Measurements from ENCODE around the gene TRIP13.

The TRIP13 gene

DNA sequence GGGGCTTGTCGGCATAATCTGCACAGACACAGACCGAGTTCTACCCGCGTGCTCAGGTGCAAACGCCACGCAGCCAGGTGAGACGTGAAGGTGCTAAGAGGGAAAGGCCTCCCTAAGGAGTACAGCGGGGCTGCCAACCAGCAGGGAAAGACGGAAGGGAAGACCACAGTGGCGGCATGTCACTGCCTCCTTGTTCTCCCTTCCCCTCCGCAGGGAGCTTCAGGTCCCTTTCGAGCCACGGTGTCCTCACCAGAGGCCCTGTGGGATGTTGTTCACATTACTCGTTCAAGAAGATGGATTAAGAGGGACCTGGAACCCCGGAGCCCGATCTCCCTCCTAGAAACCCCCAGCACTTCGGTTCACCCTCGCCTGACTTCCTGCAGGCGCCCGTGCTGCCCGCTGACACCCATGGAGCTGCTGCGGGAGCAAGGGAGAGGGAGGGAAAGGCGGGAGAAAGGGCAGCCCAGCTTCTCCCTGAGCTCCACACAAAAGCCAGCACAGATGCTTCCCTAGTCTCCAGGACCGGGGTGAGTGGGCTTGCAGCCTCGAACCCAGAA lies 769 bp upstream of the TRIP13 start:
- TF ChIP-seq SPI1 (IDR thresholded peaks at IDR 0.05; ENCODE audit: low read depth, low read length) (no peak), POLR2A (IDR thresholded peaks at IDR 0.05; ENCODE audit: low read depth, low read length) (no peak), PAX5 (IDR thresholded peaks at IDR 0.05; ENCODE audit: insufficient read depth, low read length, severe bottlenecking) (no peak), POLR2AphosphoS5 (IDR thresholded peaks at IDR 0.05; ENCODE audit: low read depth, low read length) (no peak), TAF1 (IDR thresholded peaks at IDR 0.05; ENCODE audit: low read depth, low read length) (no peak), POU2F2 (IDR thresholded peaks at IDR 0.05; ENCODE audit: low read depth, low read length) (no peak)
- DNase-seq (ENCODE audit: insufficient read length, low spot score): peak; percentile 52
- FAIRE-seq: no peak

DNA sequence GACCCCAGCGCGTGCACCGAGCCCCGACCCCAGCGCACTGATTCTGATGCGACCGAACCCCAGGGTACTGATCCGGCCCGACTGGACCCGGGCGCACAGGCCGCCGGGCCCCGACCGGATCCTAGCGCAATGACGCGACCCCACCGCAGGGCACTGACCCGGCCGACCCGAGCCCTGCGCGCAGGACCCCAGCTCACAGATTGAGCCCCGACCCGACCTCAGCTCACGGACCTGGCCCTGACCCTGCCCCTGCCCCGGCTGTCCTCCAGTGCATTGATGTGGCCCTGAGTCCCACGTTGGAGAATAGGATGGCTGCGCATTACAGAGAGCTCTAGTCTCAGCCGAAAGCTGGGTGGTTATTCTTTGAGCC lies 438 bp downstream of the TRIP13 start:
- no peak for FAIRE-seq
- DNase-seq (ENCODE audit: insufficient read length, low spot score): no peak
- TF ChIP-seq PAX5 (IDR thresholded peaks at IDR 0.05; ENCODE audit: insufficient read depth, low read length, severe bottlenecking) (no peak), POLR2AphosphoS5 (IDR thresholded peaks at IDR 0.05; ENCODE audit: low read depth, low read length) (no peak), POLR2A (IDR thresholded peaks at IDR 0.05; ENCODE audit: low read depth, low read length) (no peak), TAF1 (IDR thresholded peaks at IDR 0.05; ENCODE audit: low read depth, low read length) (no peak), SPI1 (IDR thresholded peaks at IDR 0.05; ENCODE audit: low read depth, low read length) (no peak), POU2F2 (IDR thresholded peaks at IDR 0.05; ENCODE audit: low read depth, low read length) (no peak)

DNA sequence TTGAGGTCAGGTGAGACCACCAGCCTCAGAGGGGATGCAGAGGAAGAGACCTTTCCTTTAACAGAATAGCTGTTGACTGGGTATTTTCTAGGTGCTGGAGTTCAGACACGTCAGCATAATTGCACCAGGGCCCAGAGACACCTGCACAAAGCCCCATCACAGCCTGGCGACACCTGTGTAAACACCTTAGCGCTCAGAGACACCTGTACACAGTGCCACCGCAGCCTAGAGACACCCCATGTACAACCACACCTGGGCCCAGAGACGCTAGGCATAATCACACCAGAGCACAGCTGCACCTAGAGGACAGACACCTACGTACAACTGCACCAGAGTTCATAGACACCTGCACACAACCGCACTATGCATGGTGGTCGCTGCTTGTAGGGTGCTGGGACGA lies 1.0 kb downstream of the TRIP13 start:
- DNase-seq (ENCODE audit: insufficient read length, low spot score) (no peak), FAIRE-seq (no peak)
- no peak for TF ChIP-seq POLR2A (IDR thresholded peaks at IDR 0.05; ENCODE audit: low read depth, low read length)
- no peak for TF ChIP-seq TAF1 (IDR thresholded peaks at IDR 0.05; ENCODE audit: low read depth, low read length)
- no peak for TF ChIP-seq PAX5 (IDR thresholded peaks at IDR 0.05; ENCODE audit: insufficient read depth, low read length, severe bottlenecking)
- no peak for TF ChIP-seq POU2F2 (IDR thresholded peaks at IDR 0.05; ENCODE audit: low read depth, low read length)
- TF ChIP-seq POLR2AphosphoS5 (IDR thresholded peaks at IDR 0.05; ENCODE audit: low read depth, low read length): no peak
- no peak for TF ChIP-seq SPI1 (IDR thresholded peaks at IDR 0.05; ENCODE audit: low read depth, low read length)

DNA sequence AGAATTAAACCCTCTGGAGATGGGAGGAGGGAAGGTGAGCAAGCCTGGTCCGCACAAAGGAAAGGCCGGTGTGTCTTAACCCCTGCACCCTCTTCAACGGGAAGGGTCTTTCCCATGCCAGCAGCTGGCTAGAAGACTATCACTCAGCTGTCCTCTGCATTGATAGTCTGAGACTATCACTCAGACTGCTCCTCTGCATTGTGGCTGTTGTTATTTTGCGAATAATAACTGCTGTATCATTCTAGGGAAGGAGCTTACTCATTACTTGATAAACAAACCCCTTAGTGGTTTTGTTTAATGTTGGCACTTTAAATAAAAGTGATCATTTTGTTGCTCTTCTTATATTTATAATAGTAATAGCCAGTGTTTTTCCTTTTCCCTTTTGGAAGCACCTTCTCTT lies 8.1 kb downstream of the TRIP13 start:
- no peak for TF ChIP-seq POLR2AphosphoS5 (IDR thresholded peaks at IDR 0.05; ENCODE audit: low read depth, low read length)
- TF ChIP-seq PAX5 (IDR thresholded peaks at IDR 0.05; ENCODE audit: insufficient read depth, low read length, severe bottlenecking): no peak
- no peak for TF ChIP-seq SPI1 (IDR thresholded peaks at IDR 0.05; ENCODE audit: low read depth, low read length)
- TF ChIP-seq POLR2A (IDR thresholded peaks at IDR 0.05; ENCODE audit: low read depth, low read length): no peak
- TF ChIP-seq TAF1 (IDR thresholded peaks at IDR 0.05; ENCODE audit: low read depth, low read length): no peak
- no peak for TF ChIP-seq POU2F2 (IDR thresholded peaks at IDR 0.05; ENCODE audit: low read depth, low read length)
- DNase-seq (ENCODE audit: insufficient read length, low spot score) (no peak), FAIRE-seq (no peak)

DNA sequence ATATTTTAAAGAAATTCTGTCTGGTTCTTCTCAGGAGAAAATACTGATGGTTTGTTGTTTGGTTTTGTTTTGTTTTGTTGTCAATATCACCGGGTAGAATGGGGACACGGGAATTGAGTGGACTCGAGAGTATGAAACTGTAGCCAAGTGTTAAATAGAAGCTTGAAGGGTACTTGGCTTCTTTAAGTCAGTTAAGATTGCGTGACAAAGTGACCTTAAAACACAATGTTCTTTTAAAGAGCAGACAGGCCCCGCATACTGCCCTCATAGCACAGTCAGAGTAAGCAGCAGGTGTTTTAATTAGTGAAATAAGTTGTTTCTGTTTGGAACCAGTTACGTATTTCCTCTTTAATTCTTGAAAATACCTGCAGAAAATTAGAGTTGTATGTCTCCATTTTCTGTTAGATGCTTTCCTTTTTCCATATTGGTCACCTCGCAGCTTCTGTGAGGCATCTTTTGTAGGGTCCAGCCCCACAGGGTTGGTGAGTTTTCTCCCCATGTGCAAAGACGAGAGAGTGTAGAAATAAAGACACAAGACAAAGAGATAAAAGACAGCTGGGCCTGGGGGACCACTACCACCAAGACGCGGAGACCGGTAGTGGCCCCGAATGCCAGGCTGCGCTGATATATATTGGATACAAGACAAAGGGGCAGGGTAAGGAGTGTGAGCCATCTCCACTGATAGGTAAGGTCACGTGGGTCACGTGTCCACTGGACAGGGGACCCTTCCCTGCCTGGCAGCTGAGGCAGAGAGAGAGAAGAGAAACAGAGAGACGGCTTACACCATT lies 9.6 kb downstream of the TRIP13 start:
- TF ChIP-seq PAX5 (IDR thresholded peaks at IDR 0.05; ENCODE audit: insufficient read depth, low read length, severe bottlenecking): no peak
- TF ChIP-seq TAF1 (IDR thresholded peaks at IDR 0.05; ENCODE audit: low read depth, low read length): no peak
- TF ChIP-seq POU2F2 (IDR thresholded peaks at IDR 0.05; ENCODE audit: low read depth, low read length): no peak
- TF ChIP-seq POLR2AphosphoS5 (IDR thresholded peaks at IDR 0.05; ENCODE audit: low read depth, low read length): no peak
- TF ChIP-seq SPI1 (IDR thresholded peaks at IDR 0.05; ENCODE audit: low read depth, low read length): no peak
- no peak for TF ChIP-seq POLR2A (IDR thresholded peaks at IDR 0.05; ENCODE audit: low read depth, low read length)
- FAIRE-seq (no peak), DNase-seq (ENCODE audit: insufficient read length, low spot score) (no peak)

DNA sequence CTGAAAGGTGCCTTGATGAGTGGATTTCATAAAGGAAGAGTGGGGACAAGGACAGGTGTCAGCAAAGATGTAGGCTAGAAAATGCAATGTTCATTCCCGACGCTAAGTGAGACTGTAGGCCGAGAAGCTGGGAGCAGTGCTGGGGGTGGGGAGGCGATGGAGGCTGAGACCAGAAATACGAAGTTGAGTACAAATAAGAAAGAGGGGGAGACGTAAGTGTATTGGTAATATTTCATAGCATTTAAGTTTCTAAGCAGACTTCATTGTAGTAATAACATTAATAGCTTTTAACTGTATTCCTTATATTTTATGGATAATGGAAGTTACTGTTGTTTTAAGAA lies 11.0 kb downstream of the TRIP13 start:
- FAIRE-seq (no peak), DNase-seq (ENCODE audit: insufficient read length, low spot score) (no peak)
- TF ChIP-seq POU2F2 (IDR thresholded peaks at IDR 0.05; ENCODE audit: low read depth, low read length) (no peak), SPI1 (IDR thresholded peaks at IDR 0.05; ENCODE audit: low read depth, low read length) (no peak)

DNA sequence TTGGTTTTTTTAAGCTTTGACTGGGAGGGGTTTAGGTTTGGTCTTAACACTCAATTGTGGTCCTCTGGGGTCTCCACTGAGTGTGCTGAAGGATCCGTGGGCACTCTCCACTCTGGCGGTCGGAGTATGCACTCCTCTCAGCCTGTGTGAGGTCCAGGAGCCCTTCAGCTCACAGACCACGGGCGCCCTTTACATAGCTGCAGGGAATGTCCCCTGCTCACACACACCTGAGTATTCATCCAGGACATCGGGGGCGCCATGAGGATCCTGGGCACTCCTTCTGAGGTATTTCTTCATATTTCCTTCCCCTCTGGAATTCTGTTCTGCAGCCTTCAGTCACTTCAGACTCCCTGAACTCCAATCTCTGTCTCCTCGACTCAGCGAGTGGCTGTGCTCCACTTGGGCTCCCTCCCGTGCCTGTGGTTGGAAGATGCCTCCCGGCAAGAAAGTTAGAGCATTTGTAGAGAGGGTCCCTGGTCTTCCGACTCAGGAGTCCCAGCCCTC lies 12.5 kb downstream of the TRIP13 start:
- TF ChIP-seq PAX5 (IDR thresholded peaks at IDR 0.05; ENCODE audit: insufficient read depth, low read length, severe bottlenecking) (no peak), POLR2AphosphoS5 (IDR thresholded peaks at IDR 0.05; ENCODE audit: low read depth, low read length) (no peak), POLR2A (IDR thresholded peaks at IDR 0.05; ENCODE audit: low read depth, low read length) (no peak), TAF1 (IDR thresholded peaks at IDR 0.05; ENCODE audit: low read depth, low read length) (no peak), SPI1 (IDR thresholded peaks at IDR 0.05; ENCODE audit: low read depth, low read length) (no peak), POU2F2 (IDR thresholded peaks at IDR 0.05; ENCODE audit: low read depth, low read length) (no peak)
- DNase-seq (ENCODE audit: insufficient read length, low spot score) (no peak), FAIRE-seq (no peak)

DNA sequence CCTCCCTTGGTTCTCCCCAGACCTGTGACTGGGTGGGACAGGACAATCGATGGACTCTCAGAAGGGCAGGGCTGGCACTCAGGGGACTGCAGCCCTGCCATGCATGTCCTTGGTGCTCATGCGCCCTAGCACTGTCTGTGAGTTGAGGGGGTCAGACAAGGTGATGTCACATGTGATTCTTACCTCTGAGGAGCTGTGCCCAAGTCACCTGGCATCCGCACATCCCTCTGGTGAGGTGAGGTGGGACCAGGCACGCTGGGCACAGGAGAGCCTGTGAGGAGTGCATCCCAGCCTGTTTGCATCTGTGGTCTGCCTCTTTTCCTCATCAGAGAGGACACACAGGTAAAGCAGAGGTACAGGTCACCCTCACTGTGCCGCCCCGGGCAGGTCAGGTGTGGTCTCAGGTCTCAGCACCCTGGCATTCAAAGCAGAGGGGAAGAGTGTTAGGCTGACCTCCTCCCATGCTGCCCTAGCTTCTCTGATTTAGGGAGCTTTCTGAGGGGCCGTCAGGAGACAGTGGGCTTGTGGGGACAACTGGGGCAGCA lies 14.8 kb downstream of the TRIP13 start:
- DNase-seq (ENCODE audit: insufficient read length, low spot score) (no peak), FAIRE-seq (no peak)
- TF ChIP-seq TAF1 (IDR thresholded peaks at IDR 0.05; ENCODE audit: low read depth, low read length) (no peak), POU2F2 (IDR thresholded peaks at IDR 0.05; ENCODE audit: low read depth, low read length) (no peak)

DNA sequence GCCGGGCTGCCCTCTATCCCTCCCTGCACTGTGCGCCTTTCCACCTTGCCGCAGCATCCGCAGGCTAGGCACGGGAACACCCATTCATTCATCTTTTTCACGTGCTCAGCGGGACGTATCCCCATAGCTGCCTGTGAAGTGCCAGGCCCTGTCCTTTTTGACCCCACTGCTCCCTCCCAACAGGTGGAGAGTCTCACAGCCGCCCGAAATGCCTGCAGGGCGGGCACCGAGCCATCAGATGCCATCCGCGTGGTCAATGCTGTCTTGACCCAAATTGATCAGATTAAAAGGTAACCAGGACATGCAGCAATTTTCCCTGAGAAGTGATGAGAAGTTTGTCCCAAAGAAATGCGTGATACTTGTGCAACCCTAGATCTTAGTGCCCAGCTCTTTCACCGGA lies 15.5 kb downstream of the TRIP13 start:
- TF ChIP-seq SPI1 (IDR thresholded peaks at IDR 0.05; ENCODE audit: low read depth, low read length): no peak
- TF ChIP-seq POU2F2 (IDR thresholded peaks at IDR 0.05; ENCODE audit: low read depth, low read length): no peak
- no peak for TF ChIP-seq POLR2A (IDR thresholded peaks at IDR 0.05; ENCODE audit: low read depth, low read length)
- no peak for TF ChIP-seq PAX5 (IDR thresholded peaks at IDR 0.05; ENCODE audit: insufficient read depth, low read length, severe bottlenecking)
- no peak for TF ChIP-seq TAF1 (IDR thresholded peaks at IDR 0.05; ENCODE audit: low read depth, low read length)
- TF ChIP-seq POLR2AphosphoS5 (IDR thresholded peaks at IDR 0.05; ENCODE audit: low read depth, low read length): no peak
- DNase-seq (ENCODE audit: insufficient read length, low spot score): no peak
- no peak for FAIRE-seq

DNA sequence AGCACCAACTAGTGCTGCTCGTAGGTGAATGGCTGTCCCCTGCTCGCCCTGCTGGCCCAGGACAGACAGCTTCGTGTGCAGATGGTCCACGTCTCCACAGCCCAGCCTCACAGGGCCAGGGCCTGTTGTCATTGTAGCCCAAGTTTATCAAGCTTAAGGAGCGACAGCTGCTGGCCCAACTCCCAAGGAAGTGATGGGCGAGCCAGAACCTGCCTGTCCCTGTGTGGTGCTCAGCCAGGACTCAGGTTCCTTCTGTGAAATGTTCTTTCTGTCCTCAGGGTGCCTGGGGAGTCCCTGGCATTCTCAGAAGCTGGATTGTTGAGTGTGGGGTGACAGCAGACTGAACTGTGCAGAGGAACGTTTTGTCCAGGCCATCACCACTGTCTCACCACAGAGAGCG lies 16.4 kb downstream of the TRIP13 start:
- no peak for TF ChIP-seq PAX5 (IDR thresholded peaks at IDR 0.05; ENCODE audit: insufficient read depth, low read length, severe bottlenecking)
- TF ChIP-seq POLR2AphosphoS5 (IDR thresholded peaks at IDR 0.05; ENCODE audit: low read depth, low read length): no peak
- no peak for TF ChIP-seq POLR2A (IDR thresholded peaks at IDR 0.05; ENCODE audit: low read depth, low read length)
- no peak for TF ChIP-seq POU2F2 (IDR thresholded peaks at IDR 0.05; ENCODE audit: low read depth, low read length)
- no peak for TF ChIP-seq TAF1 (IDR thresholded peaks at IDR 0.05; ENCODE audit: low read depth, low read length)
- no peak for TF ChIP-seq SPI1 (IDR thresholded peaks at IDR 0.05; ENCODE audit: low read depth, low read length)
- FAIRE-seq (no peak), DNase-seq (ENCODE audit: insufficient read length, low spot score) (no peak)
